ENCODE results near the gene PITX2.

DNA sequence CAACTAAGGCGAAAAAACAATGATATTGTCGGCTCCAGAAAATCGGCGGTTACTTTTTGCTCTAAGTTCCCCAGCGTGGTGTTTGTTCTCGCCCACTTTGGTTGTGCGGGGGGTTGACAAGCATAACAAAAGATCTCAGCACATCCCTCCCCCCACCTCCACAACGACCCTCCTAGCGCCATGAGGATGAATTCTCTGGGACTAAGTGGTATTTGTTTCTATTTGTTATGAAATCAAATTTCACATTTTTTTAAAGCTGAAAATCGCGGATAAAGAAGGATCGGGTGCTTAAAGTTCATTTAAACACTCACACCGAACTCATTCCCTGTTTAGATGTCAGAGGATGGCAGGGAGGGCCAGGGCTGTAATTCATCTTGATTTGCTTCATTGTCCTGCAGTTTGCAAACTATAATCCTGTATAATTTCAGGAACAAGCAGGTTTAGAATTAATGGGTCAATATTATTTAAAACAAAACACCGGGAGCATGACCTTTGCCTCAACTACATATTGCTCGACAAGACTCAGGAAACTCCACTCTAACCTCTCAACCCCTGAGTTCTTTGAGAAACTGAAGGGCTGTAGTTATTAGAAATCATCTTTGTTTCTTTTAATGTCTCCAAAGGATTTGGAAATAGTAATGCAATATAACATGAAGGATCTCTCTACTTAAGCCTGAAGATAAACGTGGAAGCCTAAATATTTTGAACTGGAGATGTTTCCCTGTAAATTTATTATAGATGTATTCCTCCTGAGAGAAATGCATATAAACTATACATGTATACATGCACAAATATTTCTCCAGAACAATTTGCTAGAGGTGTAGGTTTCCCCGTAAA is 6.4 kb downstream of the PITX2 start:
- TF ChIP-seq EZH2 (IDR thresholded peaks at IDR 0.05; ENCODE audit: insufficient read depth, poor library complexity, severe bottlenecking) = no peak
- TF ChIP-seq EZH2phosphoT487 (IDR thresholded peaks at IDR 0.05; ENCODE audit: insufficient read depth, low read depth) = no peak
